K562 (cell line): ENCODE data around the gene SASH3. TPM values are rescaled to one million over a fixed set of nuclear protein-coding genes. Genes with fewer than 3 reads are reported as not detected.
A peak's percentile ranks its signal among the peaks of the same experiment; 100 is the strongest.

ENCODE experiments used
- ATAC-seq: fragments of 200-7000 bp; cut with Tn5 transposase; 3 replicates; pipeline ENCODE4 v1.9.1; 2020; ENCODE audit warnings: moderate library complexity
- BruUV-seq: library from RNA; stranded (reverse); fragments of 400-500 nt; replicated peaks from 2 replicates; lab custom pipeline; 2021; lab: Mats Ljungman, UMichigan
- CTCF ChIA-PET: fragments of 300-600 bp; formaldehyde crosslinking; extraction: SDS; loops from one replicate; lab custom pipeline; 2021; ENCODE audit warnings: low intra/inter-chr PET ratio; lab: Yijun Ruan, JAX
- POLR2A ChIA-PET: fragments of 300-600, 350-650 bp; sonication (Branson Sonifier 250); formaldehyde crosslinking; extraction: SDS; loops from one replicate; lab custom pipeline; 2021; ENCODE audit warnings: antibody characterized with exemption, inconsistent platforms; lab: Yijun Ruan, JAX
- DNase-seq, 4 experiments: peaks; one replicate each; pipeline versions ENCODE4 v3.0.0 to v3.0.0-alpha.2; 2011 to 2018; ENCODE audit warnings: low spot score in 3 of 4, mixed read lengths in 3 of 4; ENCODE audit errors: extremely low read depth in 1 of 4
- FAIRE-seq: peaks from 2 replicates; lab custom pipeline; 2011; peaks lifted over from hg19 to GRCh38; lab: Jason Lieb, UNC
- H2AFZ ChIP-seq: 2 replicates; pipeline ENCODE4 v1.6.0; 2011; ENCODE audit warnings: low read depth, low read length, control low read depth, inconsistent platforms
- H3K27ac ChIP-seq: fragments of 200-600 bp; 3 replicates; pipeline ENCODE4 v1.8.0; 2011; ENCODE audit warnings: low read depth, mild to moderate bottlenecking, control low read depth, inconsistent platforms, low read length, moderate library complexity, mixed read lengths; ENCODE audit errors: extremely low read depth
- H3K27me3 ChIP-seq, 2 experiments: fragments of 300-600 bp in 1 of 2; 2 replicates in 1 of 2; 3 replicates in 1 of 2; pipeline versions ENCODE4 v1.6.0 to v1.8.0; 2011; ENCODE audit warnings: inconsistent platforms in 2 of 2, low read length in 2 of 2, mild to moderate bottlenecking in 1 of 2, mixed read lengths in 1 of 2, moderate library complexity in 1 of 2; ENCODE audit not compliant: control insufficient read depth in 2 of 2, insufficient read depth in 2 of 2
- H3K36me3 ChIP-seq: fragments of 300-600 bp; 3 replicates; pipeline ENCODE4 v1.8.0; 2011; ENCODE audit warnings: mild to moderate bottlenecking, low read length, inconsistent platforms; ENCODE audit not compliant: control insufficient read depth, insufficient read depth
- H3K4me1 ChIP-seq, 2 experiments: fragments of 200-600 bp in 1 of 2; replicated peaks in 1 of 2; 2 replicates in 1 of 2; 3 replicates in 1 of 2; pipeline versions ENCODE4 v1.5.1 to v1.8.0; 2011; ENCODE audit warnings: inconsistent platforms in 2 of 2, low read length in 2 of 2, mild to moderate bottlenecking in 1 of 2, mixed read lengths in 1 of 2, moderate library complexity in 1 of 2; ENCODE audit not compliant: control insufficient read depth in 2 of 2, insufficient read depth in 2 of 2
- H3K4me2 ChIP-seq: 2 replicates; pipeline ENCODE4 v1.6.1; 2011; ENCODE audit warnings: low read length, control low read depth, inconsistent platforms, mixed read lengths; ENCODE audit not compliant: insufficient read depth
- H3K4me3 ChIP-seq: fragments of 200-600 bp; sonication (generic), shearing (Covaris generic); 2 replicates; pipeline ENCODE4 v1.5.1; 2016; ENCODE audit warnings: control low read depth, inconsistent platforms
- H3K79me2 ChIP-seq: fragments of 200-600 bp; 3 replicates; pipeline ENCODE4 v1.8.0; 2011; ENCODE audit warnings: low read length, inconsistent platforms; ENCODE audit not compliant: control insufficient read depth, insufficient read depth
- H3K9ac ChIP-seq, 2 experiments: 2 replicates each; pipeline versions ENCODE4 v1.6.0 to v1.6.1; 2011; ENCODE audit warnings: low read depth in 2 of 2, low read length in 2 of 2, control low read depth in 1 of 2, inconsistent platforms in 1 of 2, mild to moderate bottlenecking in 1 of 2, mixed read lengths in 1 of 2; ENCODE audit not compliant: insufficient read depth in 1 of 2
- H3K9me1 ChIP-seq: one replicate; pipeline ENCODE4 v1.6.0; 2011; ENCODE audit warnings: inconsistent platforms, mild to moderate bottlenecking, low read length, moderate library complexity; ENCODE audit not compliant: control insufficient read depth, insufficient read depth
- H3K9me3 ChIP-seq: replicated peaks from 2 replicates; pipeline ENCODE4 v1.5.1; 2011; ENCODE audit warnings: low read depth, low read length, inconsistent platforms; ENCODE audit not compliant: control insufficient read depth, insufficient read depth
- H4K20me1 ChIP-seq: replicated peaks from 2 replicates; pipeline ENCODE4 v1.6.1; 2011; ENCODE audit warnings: low read length, inconsistent platforms, mixed read lengths; ENCODE audit not compliant: control insufficient read depth, insufficient read depth
- C11orf30 ChIP-seq: fragments of 450-650 bp; IDR thresholded peaks from 2 replicates; pipeline ENCODE4 v1.6.1; 2016; ENCODE audit warnings: low read depth, mild to moderate bottlenecking
- CCNT2 ChIP-seq: IDR thresholded peaks from 2 replicates; pipeline ENCODE4 v1.6.1; 2011; ENCODE audit warnings: borderline replicate concordance, low read depth, mild to moderate bottlenecking, moderate library complexity, mixed read lengths, low read length; ENCODE audit not compliant: insufficient read length; ENCODE audit errors: extremely low read depth
- CUX1 ChIP-seq: fragments of 200-800 bp; sonication (Bioruptor generic); IDR thresholded peaks from 2 replicates; pipeline ENCODE4 v1.6.1; 2016; ENCODE audit warnings: missing genetic modification characterization, missing compliant biosample characterization
- DACH1 ChIP-seq: fragments of 450-650 bp; IDR thresholded peaks from 2 replicates; pipeline ENCODE4 v1.6.1; 2018; ENCODE audit not compliant: partially characterized antibody
- E2F6 ChIP-seq, 2 experiments: IDR thresholded peaks; 2 replicates each; pipeline ENCODE4 v1.6.1; 2011; ENCODE audit warnings: borderline replicate concordance in 1 of 2, control low read depth in 1 of 2, low read depth in 1 of 2, low read length in 1 of 2, mild to moderate bottlenecking in 1 of 2, mixed read lengths in 1 of 2, moderate library complexity in 1 of 2; ENCODE audit not compliant: insufficient read depth in 1 of 2, insufficient read length in 1 of 2, poor library complexity in 1 of 2, severe bottlenecking in 1 of 2; ENCODE audit errors: extremely low read depth in 1 of 2
- HNRNPL ChIP-seq: fragments of 200-400 bp; formaldehyde crosslinking; IDR thresholded peaks from 2 replicates; pipeline ENCODE4 v1.6.1; 2017; ENCODE audit warnings: low read depth, mild to moderate bottlenecking, low read length
- JUNB ChIP-seq: fragments of 450-650 bp; formaldehyde crosslinking; conservative IDR thresholded peaks from 2 replicates; pipeline ENCODE4 v1.4.0; 2020; ENCODE audit warnings: mild to moderate bottlenecking
- PKNOX1 ChIP-seq: fragments of 450-650 bp; IDR thresholded peaks from 2 replicates; pipeline ENCODE4 v1.6.1; 2016
- POLR2B ChIP-seq: fragments of 450-650 bp; IDR thresholded peaks from 2 replicates; pipeline ENCODE4 v1.6.1; 2018; ENCODE audit warnings: low read depth; ENCODE audit not compliant: partially characterized antibody
- YBX1 ChIP-seq: fragments of 450-650 bp; IDR thresholded peaks from 2 replicates; pipeline ENCODE4 v1.7.1; 2016; ENCODE audit warnings: mild to moderate bottlenecking
- ZBTB7A ChIP-seq: IDR thresholded peaks from 2 replicates; pipeline ENCODE4 v1.6.1; 2011; ENCODE audit warnings: low read depth, mild to moderate bottlenecking, low read length, moderate library complexity, borderline replicate concordance; ENCODE audit not compliant: control insufficient read depth
- WGBS: fragments of 100-300 bp; shearing (Covaris generic); methylation state at CpG from one replicate; pipeline ENCODE4 v1.1.6; 2016; ENCODE audit warnings: low coverage, mixed read lengths; ENCODE audit not compliant: insufficient coverage; ENCODE audit errors: missing lambda C conversion rate; 5-methylcytosine and 5-hydroxymethylcytosine counted together
- in situ Hi-C: fragments of 300-500 bp; cut with MboI; formaldehyde crosslinking; loops from 4 replicates; pipeline ENCODE4 v1.15.0; 2018; ENCODE audit warnings: inconsistent platforms, mixed read lengths
- intact Hi-C: fragments of 100-400 bp; cut with micrococcal nuclease; formaldehyde crosslinking; loops from 2 replicates; pipeline ENCODE4 v1.14.2; 2022
- polyA plus RNA-seq, 8 experiments: library from polyadenylated mRNA; depleted of rRNA in 4 of 8; stranded (reverse) in 5 of 8; unstranded in 3 of 8; fragments of >200 nt; fragmentation: Nextera tagmentation in 2 of 8; fragmentation: Illumina TruSeq in 1 of 8; extraction: Ambion mirVana in 2 of 8; extraction: Trizol in 1 of 8; gene quantifications; 2 replicates each; pipeline versions ENCODE4 v1.2.1 to v1.2.3, GENCODE V29; 2011 to 2014; ENCODE audit warnings: inconsistent platforms in 1 of 8, missing spikeins in 1 of 8
- total RNA-seq, 7 experiments: library from RNA; depleted of rRNA in 6 of 7; stranded (reverse); fragments of >200 nt in 6 of 7; fragmentation: Illumina TruSeq in 2 of 7; extraction: Trizol in 2 of 7; gene quantifications; 2 replicates each; pipeline versions ENCODE4 v1.2.1 to v1.2.3, GENCODE V29; 2011 to 2021; ENCODE audit warnings: low replicate concordance in 1 of 7

SASH3 gene
- total and polyA plus RNA-seq, 9 of the 15 experiments (the other 6 are each of a cell fraction or from before 2014, with no cell fraction given), result 0.03 to 0.72 (median 0.08) TPM

- POLR2A ChIA-PET, result interaction anchor here (0.6 to 1.0 kb wide), 2 partner anchors 14 to 60 kb away, joined by 3 read pairs; no protein-coding TSS in a partner anchor
- intact Hi-C loops, result loop anchor here (5.0 kb wide), 1 partner anchor 64 kb away; the partner anchor contains the start of gene UTP14A
- Histone ChIP-seq H3K9ac (peak within 1 kb of the TSS; percentile 59 to 90), H4K20me1 (no peaks in the 10 kb centered on the region; the same call in 1 of the 2 replicates), H3K4me2 (peak within 1 kb of the TSS; percentile 84), H3K27ac (peak within 1 kb of the TSS; percentile 68), H3K4me3 (peak within 1 kb of the TSS; percentile 65), H3K79me2 (peaks cover 26% of the 10 kb centered on the region), H3K9me3 (no peaks in the 10 kb centered on the region), H2AFZ (peak within 1 kb of the TSS; percentile 88), H3K36me3 (peaks cover 21% of the 10 kb centered on the region; the same call in 2 of the 3 replicates), H3K4me1 (peaks cover 8 to 16% of the 10 kb centered on the region in 2 experiments; a peak in 4 of 5 replicates), H3K9me1 (no peaks in the 10 kb centered on the region), H3K27me3 (peaks cover 3 to 12% of the 10 kb centered on the region in 2 experiments; a peak in 3 of 5 replicates)
- 0% methylated on average over 28 of the region's 72 CpGs for WGBS
- ATAC-seq (peak; percentile 99), FAIRE-seq (peak; percentile 86), DNase-seq (peak; percentile 90 to 94 (median 92))
- in situ Hi-C loops, result no loop called here
- no TSS peak for BruUV-seq
- CTCF ChIA-PET, result no interaction called here
- TF ChIP-seq PKNOX1 (peak; percentile 99), C11orf30 (no peak), CCNT2 (peak; percentile 20), ZBTB7A (peak; percentile 61; the same call in 1 of the 2 replicates), DACH1 (peak; percentile 84), POLR2B (peak; percentile 38), HNRNPL (peak; percentile 17; the same call in 1 of the 2 replicates), E2F6 (IDR thresholded peaks at IDR 0.05; ENCODE audit: borderline replicate concordance in 1 of 2, extremely low read depth in 1 of 2, insufficient read depth in 1 of 2, insufficient read length in 1 of 2, low read depth in 1 of 2, low read length in 1 of 2, poor library complexity in 1 of 2, severe bottlenecking in 1 of 2) (peak in 1 of 2 experiments; percentile 20), YBX1 (no peak), CUX1 (CRISPR knock-in tag) (no peak), JUNB (CRISPR knock-in tag) (no peak)
Observed at GRCh38 chrX:129843459-129844306, 63.9 kb downstream of the SASH3 start, which contains the start of gene ZDHHC9. Gene ZDHHC9 (minus strand): TSS chrX:129843886. CDS start chrX:129841945, 1,941 bp downstream.
